KMS-11 (cell line): Measurements from ENCODE around the gene XPR1.

Source experiments
- H2AFZ ChIP-seq: fragments of 200-600 bp; sonication (generic); 2 replicates; pipeline ENCODE4 v1.6.1; 2016; ENCODE audit warnings: antibody characterized with exemption, mixed run types, low read depth
- H3K27ac ChIP-seq: fragments of 200-600 bp; sonication (generic); 2 replicates; pipeline ENCODE4 v1.6.1; 2016; ENCODE audit warnings: mild to moderate bottlenecking, mixed run types
- H3K27me3 ChIP-seq: fragments of 200-600 bp; sonication (generic); 2 replicates; pipeline ENCODE4 v1.6.1; 2017; ENCODE audit warnings: mild to moderate bottlenecking, low read depth, mixed run types, moderate library complexity; ENCODE audit not compliant: insufficient read depth
- H3K36me3 ChIP-seq: fragments of 200-600 bp; sonication (generic); 2 replicates; pipeline ENCODE4 v1.6.1; 2017; ENCODE audit warnings: mild to moderate bottlenecking, mixed run types; ENCODE audit not compliant: insufficient read depth
- H3K4me1 ChIP-seq: fragments of 200-600 bp; sonication (generic); 2 replicates; pipeline ENCODE4 v1.6.1; 2016; ENCODE audit warnings: mild to moderate bottlenecking, low read depth, mixed run types; ENCODE audit not compliant: poor library complexity, severe bottlenecking
- H3K4me2 ChIP-seq: fragments of 200-600 bp; sonication (generic); 2 replicates; pipeline ENCODE4 v1.7.0; 2016; ENCODE audit warnings: mild to moderate bottlenecking, mixed run types
- H3K4me3 ChIP-seq: fragments of 200-600 bp; sonication (generic); IDR thresholded peaks from 2 replicates; pipeline ENCODE4 v1.6.1; 2017; ENCODE audit warnings: low read depth, low read length, mixed read lengths; ENCODE audit not compliant: insufficient read depth
- H3K79me2 ChIP-seq: fragments of 200-600 bp; sonication (generic); 2 replicates; pipeline ENCODE4 v1.6.1; 2016; ENCODE audit warnings: low read depth, mixed run types; ENCODE audit not compliant: insufficient read depth
- H3K9ac ChIP-seq: fragments of 200-600 bp; sonication (generic); 2 replicates; pipeline ENCODE4 v1.6.1; 2016; ENCODE audit warnings: mild to moderate bottlenecking, mixed run types
- H4K20me1 ChIP-seq: fragments of 200-600 bp; sonication (generic); 2 replicates; pipeline ENCODE4 v1.6.1; 2016; ENCODE audit warnings: mild to moderate bottlenecking, mixed run types; ENCODE audit not compliant: insufficient read depth
- CTCF ChIP-seq: fragments of 200-600 bp; sonication (generic); conservative IDR thresholded peaks from 2 replicates; pipeline ENCODE4 v1.6.1; 2017; ENCODE audit warnings: low read depth, mild to moderate bottlenecking, antibody characterized with exemption, low read length, moderate library complexity, mixed read lengths

XPR1 gene

GRCh38 chr1:180901076-180901990, 269.5 kb downstream of the XPR1 start:
- Histone ChIP-seq H3K4me2 (no peak overlapping the region), H4K20me1 (no peaks in the 10 kb centered on the region), H2AFZ (no peak overlapping the region), H3K79me2 (no peaks in the 10 kb centered on the region), H3K27me3 (no peaks in the 10 kb centered on the region), H3K4me3 (no peak overlapping the region), H3K4me1 (no peaks in the 10 kb centered on the region), H3K9ac (no peak overlapping the region), H3K27ac (no peak overlapping the region), H3K36me3 (no peaks in the 10 kb centered on the region)
- no peak for TF ChIP-seq CTCF

- no peak overlapping the region for H3K4me2 ChIP-seq
- H3K27ac ChIP-seq, result no peak overlapping the region
- H2AFZ ChIP-seq, result no peak overlapping the region
- no peak overlapping the region for H3K9ac ChIP-seq
- H3K4me3 ChIP-seq, result no peak overlapping the region
- no peaks in the 10 kb centered on the region for H3K79me2 ChIP-seq
- H4K20me1 ChIP-seq, result no peaks in the 10 kb centered on the region
- H3K27me3 ChIP-seq, result no peaks in the 10 kb centered on the region
- no peaks in the 10 kb centered on the region for H3K36me3 ChIP-seq
- H3K4me1 ChIP-seq, result no peaks in the 10 kb centered on the region
- no peak for TF ChIP-seq CTCF
Measured at GRCh38 chr1:180902541-180902940, 270.7 kb downstream of the XPR1 start.

GRCh38 chr1:180905927-180906326, 274.1 kb downstream of the XPR1 start:
- Histone ChIP-seq H3K27me3 (no peaks in the 10 kb centered on the region), H3K4me1 (no peaks in the 10 kb centered on the region), H3K9ac (no peak overlapping the region), H4K20me1 (no peaks in the 10 kb centered on the region), H3K79me2 (no peaks in the 10 kb centered on the region), H3K4me3 (no peak overlapping the region), H2AFZ (no peak overlapping the region), H3K36me3 (no peaks in the 10 kb centered on the region), H3K4me2 (no peak overlapping the region), H3K27ac (no peak overlapping the region)
- TF ChIP-seq CTCF, result no peak

- Histone ChIP-seq H3K27ac (no peak overlapping the region), H3K27me3 (no peaks in the 10 kb centered on the region), H3K4me3 (no peak overlapping the region), H3K79me2 (no peaks in the 10 kb centered on the region), H3K4me1 (no peaks in the 10 kb centered on the region), H3K9ac (no peak overlapping the region), H2AFZ (no peak overlapping the region), H3K36me3 (no peaks in the 10 kb centered on the region), H4K20me1 (no peaks in the 10 kb centered on the region), H3K4me2 (no peak overlapping the region)
- TF ChIP-seq CTCF, result no peak
Measured at GRCh38 chr1:180906511-180906910, 274.7 kb downstream of the XPR1 start.
